Activated CD4-positive, CD25-positive, alpha-beta regulatory T cell (primary cell): Measurements from ENCODE around the gene MOGAT1.
"Not testable (repeated sequence)": the region's sequence is repeated elsewhere in the genome, so short reads cannot be mapped to it uniquely, and the experiment has no call there.

ENCODE experiments used
- DNase-seq, 4 experiments: peaks; one replicate each; lab custom pipeline; 2025; lab: John Stamatoyannopoulos, UW

The MOGAT1 gene

GRCh38 chr2:222743251-222743812 is 71.9 kb downstream of the MOGAT1 start:
- DNase-seq = no peak

GRCh38 chr2:222745836-222746559 is 74.5 kb downstream of the MOGAT1 start:
- DNase-seq = no peak

- no peak for DNase-seq
Observed at GRCh38 chr2:222747526-222748160, 76.2 kb downstream of the MOGAT1 start.

GRCh38 chr2:222750533-222750932 is 79.1 kb downstream of the MOGAT1 start:
- DNase-seq = no peak

GRCh38 chr2:222751238-222751637 is 79.8 kb downstream of the MOGAT1 start:
- no peak for DNase-seq

GRCh38 chr2:222751821-222752719 is 80.6 kb downstream of the MOGAT1 start:
- no peak for DNase-seq

- DNase-seq = no peak
Observed at GRCh38 chr2:222752746-222753145, 81.3 kb downstream of the MOGAT1 start.

GRCh38 chr2:222753251-222753824 is 81.9 kb downstream of the MOGAT1 start:
- no peak for DNase-seq

- DNase-seq = no peak
Observed at GRCh38 chr2:222754324-222754930, 83.0 kb downstream of the MOGAT1 start.

GRCh38 chr2:222755593-222755992 is 84.1 kb downstream of the MOGAT1 start:
- not testable (repeated sequence) for DNase-seq

GRCh38 chr2:222756362-222756831 is 84.9 kb downstream of the MOGAT1 start:
- no peak for DNase-seq

GRCh38 chr2:222756951-222757650 is 85.6 kb downstream of the MOGAT1 start:
- no peak for DNase-seq
